K562 (cell line): ENCODE data around the gene SH3D21. TPM values are rescaled to one million over a fixed set of nuclear protein-coding genes. Genes with fewer than 3 reads are reported as not detected.

Experiments used
- CEBPB ChIP-seq: fragments of 450-650 bp; IDR thresholded peaks from 2 replicates; pipeline ENCODE4 v1.6.1; 2016; ENCODE audit warnings: missing genetic modification characterization, missing compliant biosample characterization
- CHD1 ChIP-seq: fragments of 200-600 bp; sonication (generic); IDR thresholded peaks from one replicate; pipeline ENCODE4 v1.6.1; 2012; ENCODE audit warnings: mild to moderate bottlenecking, moderate library complexity, low read length, inconsistent platforms
- ETV6 ChIP-seq, 3 experiments: fragments of 150-350 bp in 1 of 3; sonication (generic) in 1 of 3; formaldehyde crosslinking in 1 of 3; IDR thresholded peaks; 2 replicates each; pipeline versions ENCODE4 v1.6.1 to v1.8.0; 2014 to 2022; ENCODE audit warnings: borderline replicate concordance in 2 of 3, low read depth in 2 of 3, antibody characterized with exemption in 1 of 3, low read length in 1 of 3, mild to moderate bottlenecking in 1 of 3, missing genetic modification reagents in 1 of 3
- FOXJ2 ChIP-seq: fragments of 200-800 bp; sonication (Bioruptor generic); IDR thresholded peaks from 2 replicates; pipeline ENCODE4 v1.6.1; 2016; ENCODE audit warnings: missing genetic modification characterization, missing compliant biosample characterization
- GABPB2 ChIP-seq: fragments of 250-450 bp; sonication (Bioruptor Pico); conservative IDR thresholded peaks from 2 replicates; pipeline ENCODE4 v1.5.1; 2021; ENCODE audit warnings: mild to moderate bottlenecking
- HIVEP1 ChIP-seq: fragments of 250-450 bp; sonication (Bioruptor Pico); IDR thresholded peaks from 2 replicates; pipeline ENCODE4 v1.4.0; 2020; ENCODE audit warnings: mild to moderate bottlenecking
- LARP7 ChIP-seq: fragments of 450-650 bp; IDR thresholded peaks from 2 replicates; pipeline ENCODE4 v1.6.1; 2016
- MAFK ChIP-seq: IDR thresholded peaks from 2 replicates; pipeline ENCODE4 v1.6.1; 2011; ENCODE audit warnings: low read length, improper control_type of control experiment
- MCM5 ChIP-seq: fragments of 450-650 bp; IDR thresholded peaks from 2 replicates; pipeline ENCODE4 v1.6.1; 2016; ENCODE audit warnings: low read depth
- MED1 ChIP-seq: sonication (generic); formaldehyde crosslinking; IDR thresholded peaks from 2 replicates; pipeline ENCODE4 v1.8.1; 2023; ENCODE audit warnings: missing genetic modification reagents, borderline replicate concordance
- NKRF ChIP-seq: fragments of 450-650 bp; IDR thresholded peaks from 2 replicates; pipeline ENCODE4 v1.6.1; 2016; ENCODE audit warnings: borderline replicate concordance
- RNF219 ChIP-seq: fragments of 250-450 bp; sonication (Bioruptor Pico); IDR thresholded peaks from 2 replicates; pipeline ENCODE4 v1.5.0; 2022; ENCODE audit warnings: mild to moderate bottlenecking
- SNIP1 ChIP-seq: fragments of 450-650 bp; IDR thresholded peaks from 2 replicates; pipeline ENCODE4 v1.7.1; 2017; ENCODE audit warnings: low read depth, mild to moderate bottlenecking
- SOX6 ChIP-seq: fragments of 450-650 bp; IDR thresholded peaks from 2 replicates; pipeline ENCODE4 v1.6.1; 2014; ENCODE audit warnings: mild to moderate bottlenecking
- TEAD4 ChIP-seq, 2 experiments: sonication (generic) in 1 of 2; formaldehyde crosslinking in 1 of 2; IDR thresholded peaks; 2 replicates each; pipeline versions ENCODE4 v1.6.1 to v1.8.0; 2012 to 2022; ENCODE audit warnings: borderline replicate concordance in 1 of 2, inconsistent platforms in 1 of 2, low read length in 1 of 2, mild to moderate bottlenecking in 1 of 2, missing genetic modification reagents in 1 of 2
- XRCC3 ChIP-seq: fragments of 450-650 bp; IDR thresholded peaks from 2 replicates; pipeline ENCODE4 v1.6.1; 2017; ENCODE audit warnings: mild to moderate bottlenecking, moderate library complexity
- ZKSCAN3 ChIP-seq: fragments of 250-450 bp; sonication (Bioruptor Pico); IDR thresholded peaks from 2 replicates; pipeline ENCODE4 v1.4.0; 2020
- ZNF224 ChIP-seq: sonication (generic); formaldehyde crosslinking; IDR thresholded peaks from 2 replicates; pipeline ENCODE4 v1.8.0; 2022; ENCODE audit warnings: mild to moderate bottlenecking, missing genetic modification reagents
- ZNF41 ChIP-seq: fragments of 250-450 bp; sonication (Bioruptor Pico); conservative IDR thresholded peaks from 2 replicates; pipeline ENCODE4 v1.4.0; 2020; ENCODE audit warnings: mild to moderate bottlenecking
- ZNF644 ChIP-seq: fragments of 200-800 bp; sonication (Bioruptor generic); IDR thresholded peaks from 2 replicates; pipeline ENCODE4 v1.6.1; 2016; ENCODE audit warnings: low read depth, missing genetic modification characterization, missing compliant biosample characterization
- ZNF785 ChIP-seq: fragments of 250-450 bp; sonication (Bioruptor Pico); IDR thresholded peaks from 2 replicates; pipeline ENCODE4 v1.4.0; 2020; ENCODE audit warnings: mild to moderate bottlenecking
- polyA plus RNA-seq, 8 experiments: library from polyadenylated mRNA; depleted of rRNA in 4 of 8; stranded (reverse) in 5 of 8; unstranded in 3 of 8; fragments of >200 nt; fragmentation: Nextera tagmentation in 2 of 8; fragmentation: Illumina TruSeq in 1 of 8; extraction: Ambion mirVana in 2 of 8; extraction: Trizol in 1 of 8; gene quantifications; 2 replicates each; pipeline versions ENCODE4 v1.2.1 to v1.2.3, GENCODE V29; 2011 to 2014; ENCODE audit warnings: inconsistent platforms in 1 of 8, missing spikeins in 1 of 8
- total RNA-seq, 7 experiments: library from RNA; depleted of rRNA in 6 of 7; stranded (reverse); fragments of >200 nt in 6 of 7; fragmentation: Illumina TruSeq in 2 of 7; extraction: Trizol in 2 of 7; gene quantifications; 2 replicates each; pipeline versions ENCODE4 v1.2.1 to v1.2.3, GENCODE V29; 2011 to 2021; ENCODE audit warnings: low replicate concordance in 1 of 7
- TF ChIP-seq, protein P1 (sequence below): fragments of 450-650 bp; IDR thresholded peaks from 2 replicates; pipeline ENCODE4 v1.6.1; 2016; ENCODE audit warnings: low read depth, mild to moderate bottlenecking, moderate library complexity
- TF ChIP-seq, protein P2 (sequence below): sonication (generic); formaldehyde crosslinking; IDR thresholded peaks from 2 replicates; pipeline ENCODE4 v1.8.0; 2022; ENCODE audit warnings: mild to moderate bottlenecking, missing genetic modification reagents

SH3D21 gene
- total and polyA plus RNA-seq, 9 of the 15 experiments (the other 6 are each of a cell fraction or from before 2014, with no cell fraction given) = 0.01 to 4.7 (median 1.8) TPM

- no peak for TF ChIP-seq SOX6
- no peak for TF ChIP-seq TEAD4 (IDR thresholded peaks at IDR 0.05; ENCODE audit: low read length)
- TF ChIP-seq TEAD4 (CRISPR knock-in tag; IDR thresholded peaks at IDR 0.05; ENCODE audit: borderline replicate concordance) = no peak
- TF ChIP-seq MED1 (CRISPR knock-in tag) = no peak
- TF ChIP-seq CEBPB (tag) = no peak
- TF ChIP-seq, protein P1, sequence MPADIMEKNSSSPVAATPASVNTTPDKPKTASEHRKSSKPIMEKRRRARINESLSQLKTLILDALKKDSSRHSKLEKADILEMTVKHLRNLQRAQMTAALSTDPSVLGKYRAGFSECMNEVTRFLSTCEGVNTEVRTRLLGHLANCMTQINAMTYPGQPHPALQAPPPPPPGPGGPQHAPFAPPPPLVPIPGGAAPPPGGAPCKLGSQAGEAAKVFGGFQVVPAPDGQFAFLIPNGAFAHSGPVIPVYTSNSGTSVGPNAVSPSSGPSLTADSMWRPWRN = no peak
- TF ChIP-seq NKRF = no peak
- TF ChIP-seq LARP7 = 0 out of 2 replicates have a peak, but pooled peaks have one; percentile 36
- no peak for TF ChIP-seq RNF219 (CRISPR knock-in tag)
- TF ChIP-seq ETV6 (IDR thresholded peaks at IDR 0.05; ENCODE audit: borderline replicate concordance in 1 of 2, low read depth in 2 of 2, low read length in 1 of 2) = no peak
- TF ChIP-seq ETV6 (CRISPR knock-in tag; IDR thresholded peaks at IDR 0.05; ENCODE audit: borderline replicate concordance) = no peak
- TF ChIP-seq XRCC3 = no peak
- TF ChIP-seq GABPB2 (CRISPR knock-in tag) = no peak
- TF ChIP-seq FOXJ2 (tag) = no peak
- TF ChIP-seq ZNF785 = no peak
- TF ChIP-seq ZKSCAN3 (CRISPR knock-in tag) = no peak
- TF ChIP-seq MAFK = no peak
- TF ChIP-seq ZNF224 (CRISPR knock-in tag) = no peak
- TF ChIP-seq ZNF644 (tag) = no peak
- 0 out of 2 replicates have a peak, but pooled peaks have one; percentile 80 for TF ChIP-seq MCM5
- TF ChIP-seq SNIP1 = no peak
- TF ChIP-seq HIVEP1 (CRISPR knock-in tag) = no peak
- TF ChIP-seq, protein P2, sequence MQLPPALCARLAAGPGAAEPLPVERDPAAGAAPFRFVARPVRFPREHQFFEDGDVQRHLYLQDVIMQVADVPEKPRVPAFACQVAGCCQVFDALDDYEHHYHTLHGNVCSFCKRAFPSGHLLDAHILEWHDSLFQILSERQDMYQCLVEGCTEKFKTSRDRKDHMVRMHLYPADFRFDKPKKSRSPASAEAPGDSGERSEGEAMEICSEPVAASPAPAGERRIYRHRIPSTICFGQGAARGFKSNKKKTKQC (CRISPR knock-in tag) = no peak
- no peak for TF ChIP-seq CHD1
- TF ChIP-seq ZNF41 (CRISPR knock-in tag) = no peak
Observed at GRCh38 chr1:36330940-36331339, 24.8 kb downstream of the SH3D21 start (continued).
